ENCODE data around the gene SF3A2. TPM values are rescaled to one million over a fixed set of nuclear protein-coding genes. Genes with fewer than 3 reads are reported as not detected.

Gene SF3A2
- total and polyA plus RNA-seq, 7 donors: 16.9 to 61.3 (median 26.4) TPM

DNA sequence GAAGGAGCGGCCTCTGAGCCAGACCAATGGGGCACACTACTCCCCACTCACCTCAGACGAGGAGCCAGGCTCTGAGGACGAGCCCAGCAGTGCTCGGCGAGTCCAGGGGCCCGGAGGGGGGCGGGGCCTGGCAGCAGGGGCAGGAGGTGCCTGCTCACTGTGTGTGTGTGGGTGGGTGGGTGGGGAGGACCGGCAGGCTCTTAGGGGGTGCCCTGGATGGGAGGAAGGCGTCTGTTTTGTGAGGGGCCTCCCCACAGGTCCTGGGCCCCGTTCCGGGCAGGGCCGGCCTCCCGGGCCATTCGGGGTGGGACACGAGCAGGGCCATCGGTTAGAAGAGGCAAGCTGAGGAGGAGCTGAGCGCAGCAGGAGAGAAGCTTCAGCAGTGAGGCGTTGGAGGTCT lies 13.2 kb upstream of the SF3A2 start:
- no peak for DNase-seq
- 90% methylated on average over 18 of the region's 18 CpGs for WGBS, 2 donors
- H3K36me3 ChIP-seq: peaks cover 12 to 94% (median 40%) of the 10 kb centered on the region in 4 donors
- TF ChIP-seq, protein P1, sequence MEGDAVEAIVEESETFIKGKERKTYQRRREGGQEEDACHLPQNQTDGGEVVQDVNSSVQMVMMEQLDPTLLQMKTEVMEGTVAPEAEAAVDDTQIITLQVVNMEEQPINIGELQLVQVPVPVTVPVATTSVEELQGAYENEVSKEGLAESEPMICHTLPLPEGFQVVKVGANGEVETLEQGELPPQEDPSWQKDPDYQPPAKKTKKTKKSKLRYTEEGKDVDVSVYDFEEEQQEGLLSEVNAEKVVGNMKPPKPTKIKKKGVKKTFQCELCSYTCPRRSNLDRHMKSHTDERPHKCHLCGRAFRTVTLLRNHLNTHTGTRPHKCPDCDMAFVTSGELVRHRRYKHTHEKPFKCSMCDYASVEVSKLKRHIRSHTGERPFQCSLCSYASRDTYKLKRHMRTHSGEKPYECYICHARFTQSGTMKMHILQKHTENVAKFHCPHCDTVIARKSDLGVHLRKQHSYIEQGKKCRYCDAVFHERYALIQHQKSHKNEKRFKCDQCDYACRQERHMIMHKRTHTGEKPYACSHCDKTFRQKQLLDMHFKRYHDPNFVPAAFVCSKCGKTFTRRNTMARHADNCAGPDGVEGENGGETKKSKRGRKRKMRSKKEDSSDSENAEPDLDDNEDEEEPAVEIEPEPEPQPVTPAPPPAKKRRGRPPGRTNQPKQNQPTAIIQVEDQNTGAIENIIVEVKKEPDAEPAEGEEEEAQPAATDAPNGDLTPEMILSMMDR (IDR thresholded peaks at IDR 0.05): no peak
- TF ChIP-seq EP300 (IDR thresholded peaks at IDR 0.05) (no peak), POLR2AphosphoS5 (IDR thresholded peaks at IDR 0.05) (no peak), POLR2A (IDR thresholded peaks at IDR 0.05) (no peak)
- no peaks in the 10 kb centered on the region for H3K9me3 ChIP-seq
- no peak overlapping the region for H3K27ac ChIP-seq
- intact Hi-C loops (cut with DNase I): no loop called here
- no peak overlapping the region for H3K4me3 ChIP-seq
- peaks cover 0 to 11% (median 0%) of the 10 kb centered on the region in 4 donors for H3K4me1 ChIP-seq
- H3K27me3 ChIP-seq: no peaks in the 10 kb centered on the region

DNA sequence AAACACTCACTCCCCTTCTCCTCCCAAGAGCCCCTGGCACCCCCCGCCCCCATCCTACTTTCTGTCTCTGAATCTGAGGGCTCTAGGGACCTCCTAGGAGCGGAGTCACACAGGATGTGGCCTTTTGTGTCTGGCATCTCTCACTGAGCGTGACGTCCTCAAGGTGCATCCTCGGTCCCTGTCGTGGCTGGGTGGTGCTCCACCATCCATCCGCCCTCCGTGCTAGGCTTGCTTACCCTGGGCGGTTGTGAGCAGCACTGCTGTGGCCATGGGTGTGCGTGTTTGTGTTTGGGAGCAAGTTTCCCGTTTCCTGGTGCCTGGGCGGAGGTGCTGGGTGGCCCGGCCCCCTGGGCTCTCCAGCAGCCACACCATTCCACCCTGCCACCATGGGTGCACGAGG lies 12.7 kb upstream of the SF3A2 start:
- Histone ChIP-seq H3K27me3 (no peaks in the 10 kb centered on the region), H3K36me3 (peaks cover 12 to 94% (median 43%) of the 10 kb centered on the region in 4 donors), H3K9me3 (no peaks in the 10 kb centered on the region), H3K4me3 (no peak overlapping the region), H3K4me1 (peaks cover 0 to 11% (median 0%) of the 10 kb centered on the region in 4 donors), H3K27ac (no peak overlapping the region)
- DNase-seq: no peak
- intact Hi-C loops (cut with DNase I): no loop called here
- 75 to 90% methylated on average over 14 of the region's 14 CpGs for WGBS, 2 donors
- TF ChIP-seq EP300 (IDR thresholded peaks at IDR 0.05) (no peak), POLR2A (IDR thresholded peaks at IDR 0.05) (no peak), POLR2AphosphoS5 (IDR thresholded peaks at IDR 0.05) (no peak)
- TF ChIP-seq, protein P1 (IDR thresholded peaks at IDR 0.05): no peak

DNA sequence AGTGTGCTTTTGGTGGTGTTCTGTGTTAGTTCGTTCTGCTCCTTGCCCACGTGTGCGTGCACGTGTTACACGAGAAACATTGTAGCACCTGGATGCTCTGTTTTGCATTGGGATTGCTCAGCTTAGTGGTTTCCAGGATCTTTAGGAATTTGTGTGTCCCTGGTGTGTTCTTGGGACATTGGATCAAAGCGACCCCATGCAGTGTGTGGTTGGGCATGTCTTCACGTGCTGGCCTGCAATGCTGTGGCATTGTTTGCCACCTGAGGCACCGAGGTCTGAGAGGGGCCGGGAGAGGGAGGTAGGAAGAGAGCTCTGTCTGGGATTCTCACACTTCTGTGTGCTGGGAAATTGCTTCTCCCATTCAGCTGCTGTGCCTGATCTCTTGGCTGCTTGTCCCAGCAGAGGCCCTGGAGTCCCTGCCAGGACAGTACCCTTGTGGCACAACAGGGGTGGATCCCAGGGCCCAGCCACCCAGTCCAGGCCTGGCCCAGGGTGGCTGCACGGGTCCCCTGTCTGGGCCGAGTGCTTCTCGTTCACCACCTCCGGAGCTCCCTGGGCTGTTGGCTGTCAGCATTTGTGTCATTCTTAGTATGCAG lies 11.8 kb upstream of the SF3A2 start:
- WGBS, 2 donors: 91 to 93% methylated on average over 13 of the region's 13 CpGs

DNA sequence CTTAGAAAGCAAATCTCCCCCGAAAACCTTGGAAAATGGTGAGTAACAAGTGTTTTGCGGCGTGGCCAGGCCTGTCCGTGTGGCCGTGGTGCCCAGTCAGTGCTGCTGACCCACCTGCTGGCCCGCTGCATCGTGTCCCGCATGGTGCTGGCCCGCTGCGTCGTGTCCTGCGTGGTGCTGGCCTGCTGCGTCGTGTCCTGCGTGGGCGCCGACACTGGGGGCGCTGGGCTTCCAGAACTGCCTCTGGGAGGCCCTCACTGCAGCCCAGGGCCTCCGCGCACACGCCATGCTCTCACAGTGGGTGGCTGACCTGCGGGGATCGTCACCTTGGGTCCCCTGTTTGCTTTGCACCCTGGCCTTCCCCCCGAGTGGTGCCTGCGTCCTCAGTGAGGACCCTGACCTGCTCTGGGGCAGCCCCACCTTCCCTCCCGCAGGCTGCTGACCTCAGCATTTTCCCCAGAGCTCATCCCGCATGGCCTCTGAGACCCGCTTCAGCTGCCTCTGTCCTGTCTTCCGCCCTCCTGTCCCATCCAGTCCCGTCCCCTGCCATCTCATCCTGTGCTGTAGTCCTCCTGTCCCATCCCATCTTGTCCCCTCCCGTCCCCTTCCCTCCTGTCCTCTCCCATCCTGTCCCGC lies 11.1 kb upstream of the SF3A2 start:
- peaks cover 12 to 94% (median 49%) of the 10 kb centered on the region in 4 donors for H3K36me3 ChIP-seq
- DNase-seq: no peak
- intact Hi-C loops (cut with DNase I): no loop called here

More for the DNA sequence above, 11.8 kb upstream of the SF3A2 start:
- H3K36me3 ChIP-seq: peaks cover 12 to 94% (median 49%) of the 10 kb centered on the region in 4 donors
- no peak overlapping the region for H3K27ac ChIP-seq
- no peak for DNase-seq
- no peaks in the 10 kb centered on the region for H3K9me3 ChIP-seq
- H3K4me1 ChIP-seq: peaks cover 0 to 11% (median 0%) of the 10 kb centered on the region in 4 donors
- intact Hi-C loops (cut with DNase I): no loop called here
- H3K4me3 ChIP-seq: no peak overlapping the region
- H3K27me3 ChIP-seq: no peaks in the 10 kb centered on the region
- TF ChIP-seq POLR2A (IDR thresholded peaks at IDR 0.05) (no peak), EP300 (IDR thresholded peaks at IDR 0.05) (no peak), POLR2AphosphoS5 (IDR thresholded peaks at IDR 0.05) (no peak)
- TF ChIP-seq, protein P1 (IDR thresholded peaks at IDR 0.05): no peak

More for the DNA sequence above, 11.1 kb upstream of the SF3A2 start:
- Histone ChIP-seq H3K27ac (no peak overlapping the region), H3K27me3 (no peaks in the 10 kb centered on the region), H3K4me3 (no peak overlapping the region), H3K4me1 (peaks cover 0 to 11% (median 0%) of the 10 kb centered on the region in 4 donors), H3K9me3 (no peaks in the 10 kb centered on the region)
- WGBS, 2 donors: 96 to 97% methylated on average over 32 of the region's 32 CpGs
- TF ChIP-seq EP300 (IDR thresholded peaks at IDR 0.05): no peak
- TF ChIP-seq POLR2AphosphoS5 (IDR thresholded peaks at IDR 0.05): no peak
- TF ChIP-seq POLR2A (IDR thresholded peaks at IDR 0.05): no peak
- TF ChIP-seq, protein P1 (IDR thresholded peaks at IDR 0.05): no peak

Data from sigmoid colon (tissue), 7 donors.